HEK293 (cell line): ENCODE results near the gene NRL.

Experiments
- CTCF ChIA-PET: fragments of 350-600 bp; formaldehyde crosslinking; extraction: SDS; loops from one replicate; lab custom pipeline; 2021; ENCODE audit warnings: antibody characterized with exemption; lab: Yijun Ruan, JAX
- POLR2A ChIA-PET: fragments of 300-600 bp; formaldehyde crosslinking; extraction: SDS; loops from one replicate; lab custom pipeline; 2020; ENCODE audit warnings: antibody characterized with exemption, inconsistent platforms; lab: Yijun Ruan, JAX
- H3K27ac ChIP-seq: fragments of 200-500 bp; sonication (Bioruptor generic); 2 replicates; pipeline ENCODE4 v1.5.1; 2014; ENCODE audit warnings: low read depth, low read length, control low read depth, inconsistent platforms; ENCODE audit errors: extremely low read depth
- H3K36me3 ChIP-seq, 2 experiments: fragments of 200-500 bp in 1 of 2; sonication (Bioruptor generic) in 1 of 2; 1 replicate in 1 of 2; 2 replicates in 1 of 2; pipeline ENCODE4 v1.5.1; 2014 to 2017; ENCODE audit warnings: inconsistent platforms in 2 of 2, low read length in 2 of 2; ENCODE audit not compliant: control insufficient read depth in 2 of 2, insufficient read depth in 1 of 2
- H3K4me1 ChIP-seq: fragments of 200-500 bp; sonication (Bioruptor generic); 2 replicates; pipeline ENCODE4 v1.5.1; 2014; ENCODE audit warnings: mild to moderate bottlenecking, low read length, inconsistent platforms; ENCODE audit not compliant: control insufficient read depth, insufficient read depth
- H3K4me3 ChIP-seq: 2 replicates; pipeline ENCODE4 v1.5.1; 2011; ENCODE audit warnings: low read depth, mild to moderate bottlenecking, control low read depth, low read length, moderate library complexity
- H3K9me3 ChIP-seq: fragments of 200-500 bp; sonication (Bioruptor generic); 2 replicates; pipeline ENCODE4 v1.5.1; 2014; ENCODE audit warnings: low read depth, low read length, inconsistent platforms; ENCODE audit not compliant: control insufficient read depth, insufficient read depth
- IKZF3 ChIP-seq: fragments of 450-650 bp; IDR thresholded peaks from 2 replicates; pipeline ENCODE4 v1.5.0; 2018; ENCODE audit warnings: missing biosample characterization, mild to moderate bottlenecking, missing genetic modification characterization, moderate library complexity
- REST ChIP-seq: fragments of 450-650 bp; formaldehyde crosslinking; IDR thresholded peaks from 2 replicates; pipeline ENCODE4 v1.5.1; 2016; ENCODE audit warnings: missing biosample characterization, missing genetic modification characterization
- SCRT1 ChIP-seq: fragments of 450-650 bp; formaldehyde crosslinking; IDR thresholded peaks from 2 replicates; pipeline ENCODE4 v1.5.1; 2016; ENCODE audit warnings: missing biosample characterization, missing genetic modification characterization, borderline replicate concordance
- TRIM28 ChIP-seq: IDR thresholded peaks from 2 replicates; pipeline ENCODE4 v1.6.1; 2011; ENCODE audit warnings: low read length, control low read depth, borderline replicate concordance
- TSHZ1 ChIP-seq: fragments of 450-650 bp; formaldehyde crosslinking; IDR thresholded peaks from 2 replicates; pipeline ENCODE4 v1.5.1; 2016; ENCODE audit warnings: missing biosample characterization, missing genetic modification characterization, borderline replicate concordance
- ZBTB20 ChIP-seq: fragments of 450-650 bp; formaldehyde crosslinking; IDR thresholded peaks from 2 replicates; pipeline ENCODE4 v1.5.1; 2016; ENCODE audit warnings: missing biosample characterization, missing genetic modification characterization
- ZNF114 ChIP-seq: fragments of 450-650 bp; formaldehyde crosslinking; IDR thresholded peaks from 2 replicates; pipeline ENCODE4 v1.5.0; 2017; ENCODE audit warnings: missing biosample characterization, missing genetic modification characterization
- ZNF148 ChIP-seq: fragments of 450-650 bp; formaldehyde crosslinking; IDR thresholded peaks from 2 replicates; pipeline ENCODE4 v1.5.0; 2017; ENCODE audit warnings: missing biosample characterization, missing genetic modification characterization, borderline replicate concordance
- ZNF214 ChIP-seq: fragments of 450-650 bp; formaldehyde crosslinking; IDR thresholded peaks from 2 replicates; pipeline ENCODE4 v1.5.1; 2017; ENCODE audit warnings: missing biosample characterization, mild to moderate bottlenecking, missing genetic modification characterization, borderline replicate concordance
- ZNF23 ChIP-seq: fragments of 450-650 bp; formaldehyde crosslinking; IDR thresholded peaks from 2 replicates; pipeline ENCODE4 v1.5.1; 2016; ENCODE audit warnings: missing biosample characterization, missing genetic modification characterization, borderline replicate concordance
- ZNF362 ChIP-seq: fragments of 450-650 bp; formaldehyde crosslinking; IDR thresholded peaks from 2 replicates; pipeline ENCODE4 v1.5.1; 2016; ENCODE audit warnings: missing biosample characterization, missing genetic modification characterization
- ZNF416 ChIP-seq: fragments of 450-650 bp; formaldehyde crosslinking; IDR thresholded peaks from 2 replicates; pipeline ENCODE4 v1.5.1; 2016; ENCODE audit warnings: missing biosample characterization, missing genetic modification characterization
- ZNF513 ChIP-seq: fragments of 450-650 bp; IDR thresholded peaks from 2 replicates; pipeline ENCODE4 v1.5.1; 2018; ENCODE audit warnings: missing biosample characterization, missing genetic modification characterization
- ZNF624 ChIP-seq: fragments of 450-650 bp; formaldehyde crosslinking; IDR thresholded peaks from 2 replicates; pipeline ENCODE4 v1.5.1; 2017; ENCODE audit warnings: missing biosample characterization, missing genetic modification characterization
- ZNF777 ChIP-seq: fragments of 450-650 bp; formaldehyde crosslinking; IDR thresholded peaks from 2 replicates; pipeline ENCODE4 v1.5.1; 2017; ENCODE audit warnings: missing biosample characterization, missing genetic modification characterization, borderline replicate concordance
- ZNF837 ChIP-seq: fragments of 450-650 bp; formaldehyde crosslinking; IDR thresholded peaks from 2 replicates; pipeline ENCODE4 v1.5.1; 2016; ENCODE audit warnings: missing biosample characterization, missing genetic modification characterization

Gene NRL

GRCh38 chr14:24149302-24149969, 34.7 kb upstream of the NRL start:
- Histone ChIP-seq H3K4me1 (peaks cover 8% of the 10 kb centered on the region), H3K9me3 (no peaks in the 10 kb centered on the region), H3K36me3 (peaks cover 30 to 59% of the 10 kb centered on the region in 2 experiments), H3K27ac (no peak overlapping the region), H3K4me3 (no peak overlapping the region)
- ChIA-PET POLR2A (interaction anchor here (1.0 to 3.3 kb wide), 3 partner anchors 8 to 35 kb away, joined by 3 to 20 read pairs (median 7); partner anchors contain the start of genes DCAF11, EMC9, NRL and PSME1), CTCF (interaction anchor here (0.6 to 3.7 kb wide), 2 partner anchors 12 to 15 kb away, joined by 3 to 34 read pairs; partner anchors contain the start of gene IRF9)
- no peak for TF ChIP-seq ZNF362 (tag by site-specific recombination)
- TF ChIP-seq IKZF3 (tag by site-specific recombination), result no peak
- no peak for TF ChIP-seq SCRT1 (tag by site-specific recombination)
- no peak for TF ChIP-seq ZNF777 (tag by site-specific recombination)
- TF ChIP-seq TRIM28, result no peak
- TF ChIP-seq ZNF416 (tag by site-specific recombination), result no peak
- no peak for TF ChIP-seq ZNF837 (tag by site-specific recombination)
- no peak for TF ChIP-seq ZNF624
- TF ChIP-seq ZNF114 (tag by site-specific recombination), result no peak
- no peak for TF ChIP-seq TSHZ1
- no peak for TF ChIP-seq REST (tag by site-specific recombination)
- TF ChIP-seq ZBTB20 (tag by site-specific recombination), result no peak
- TF ChIP-seq ZNF148, result no peak
- TF ChIP-seq ZNF214 (tag by site-specific recombination), result no peak
- no peak for TF ChIP-seq ZNF23 (tag by site-specific recombination)
- TF ChIP-seq ZNF513 (tag by site-specific recombination), result no peak
